Measurements from ENCODE around the gene USP53.
"Not testable (repeated sequence)": the region's sequence is repeated elsewhere in the genome, so short reads cannot be mapped to it uniquely, and the experiment has no call there.

USP53 gene

DNA sequence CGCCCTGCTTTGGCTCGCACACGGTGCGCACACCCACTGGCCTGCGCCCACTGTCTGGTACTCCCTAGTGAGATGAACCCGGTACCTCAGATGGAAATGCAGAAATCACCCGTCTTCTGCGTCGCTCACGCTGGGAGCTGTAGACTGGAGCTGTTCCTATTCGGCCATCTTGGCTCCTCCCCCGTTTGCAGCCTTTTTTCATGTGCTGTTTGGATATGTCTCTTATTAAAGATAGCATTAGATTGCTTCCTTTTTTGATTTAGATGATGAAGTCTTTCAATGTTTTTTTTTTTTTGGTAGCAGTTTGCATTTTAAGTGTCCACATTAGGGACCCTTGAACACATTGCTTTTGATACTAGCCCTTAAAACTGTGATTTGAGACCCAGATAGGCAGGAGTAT lies 67.4 kb downstream of the USP53 start:
- not testable (repeated sequence) for DNase-seq

DNA sequence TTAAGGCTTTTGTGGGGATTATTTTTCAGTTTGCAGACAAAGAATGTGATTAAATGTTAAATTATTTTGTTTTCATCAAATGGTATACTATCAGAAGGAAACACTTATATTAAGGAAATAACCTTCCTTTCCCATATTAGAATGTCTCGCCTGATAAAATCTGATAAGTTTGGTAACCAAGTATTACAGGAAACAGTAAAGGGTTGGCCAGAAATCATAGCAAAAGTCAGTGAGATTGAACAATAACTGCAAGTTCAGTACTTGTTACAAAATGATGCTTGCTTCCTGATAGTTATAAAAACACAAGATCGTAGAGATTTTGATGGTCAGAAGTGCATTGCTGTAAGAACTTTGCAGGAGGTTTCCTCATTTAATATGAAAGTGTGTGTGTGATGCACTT lies 68.9 kb downstream of the USP53 start:
- DNase-seq, result peak; percentile 66

DNA sequence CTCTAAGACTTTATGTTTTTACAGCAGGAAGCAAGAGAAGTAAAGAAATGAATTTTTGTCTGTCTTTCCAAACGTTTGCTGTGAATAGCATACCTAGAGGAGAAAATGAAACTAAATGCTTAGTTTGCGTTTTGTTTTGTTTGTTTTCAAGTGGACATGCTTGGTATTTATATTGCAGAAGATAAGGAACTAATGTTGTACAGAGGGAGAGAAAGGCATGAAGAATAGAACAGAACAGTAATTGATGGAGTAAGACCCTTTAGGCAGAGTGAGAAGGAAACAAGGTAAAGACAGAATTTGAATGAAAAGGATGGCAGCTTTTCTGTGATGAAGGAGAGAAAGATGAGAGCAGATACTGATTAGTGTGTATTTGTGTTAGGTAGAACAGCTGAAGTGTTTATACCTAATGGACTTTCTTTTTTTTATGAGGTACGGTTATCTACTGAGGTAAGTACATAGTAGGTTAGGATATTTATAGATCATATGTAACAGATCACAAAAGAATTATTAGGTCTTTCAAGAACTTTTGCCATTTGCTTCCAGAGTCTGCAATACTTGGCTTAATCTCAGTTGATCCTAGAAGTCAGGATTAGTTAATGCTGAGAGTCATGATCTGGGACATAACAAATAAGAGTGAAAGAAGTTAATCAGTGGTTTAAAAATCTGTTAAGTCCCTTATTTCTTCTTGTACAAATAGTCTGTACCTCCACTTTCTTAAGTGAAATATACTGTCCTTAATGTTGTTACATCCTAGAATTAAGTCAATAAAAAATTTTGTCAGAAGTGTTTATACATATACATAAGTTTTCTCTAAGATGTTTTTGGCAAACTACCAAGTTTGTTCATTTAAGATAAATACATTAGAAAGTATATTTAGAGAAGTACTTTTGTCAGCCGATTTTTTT lies 72.6 kb downstream of the USP53 start:
- DNase-seq, result peak; percentile 31

DNA sequence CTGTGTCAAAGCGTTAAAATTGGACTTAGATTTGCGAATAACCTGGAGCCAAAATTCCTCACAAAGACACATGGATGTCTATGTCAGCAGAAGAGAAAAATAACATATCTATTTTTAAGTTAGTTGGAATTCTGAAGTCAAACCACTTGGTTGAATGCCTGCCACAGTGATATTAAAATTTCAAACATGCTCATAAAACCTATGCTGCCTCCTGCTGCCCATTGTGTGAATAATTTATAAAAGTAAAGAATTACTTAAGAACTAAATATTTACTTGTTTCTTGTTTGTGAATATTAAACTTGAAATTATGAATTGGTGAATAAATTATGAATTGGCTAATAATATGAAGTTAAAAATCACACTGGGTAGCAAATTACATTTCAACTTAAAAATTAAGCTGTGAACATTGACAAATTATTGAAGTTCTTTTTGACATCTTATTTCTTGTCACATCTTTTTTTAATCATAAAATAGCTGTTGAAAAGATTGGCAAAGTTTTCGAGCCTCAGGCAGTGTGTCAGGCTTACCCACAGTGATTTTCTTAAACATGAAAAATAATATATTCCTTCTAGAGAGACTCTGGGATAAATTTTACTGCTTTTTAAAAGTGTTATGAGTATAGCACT lies 74.0 kb downstream of the USP53 start:
- DNase-seq, result peak; percentile 80

DNA sequence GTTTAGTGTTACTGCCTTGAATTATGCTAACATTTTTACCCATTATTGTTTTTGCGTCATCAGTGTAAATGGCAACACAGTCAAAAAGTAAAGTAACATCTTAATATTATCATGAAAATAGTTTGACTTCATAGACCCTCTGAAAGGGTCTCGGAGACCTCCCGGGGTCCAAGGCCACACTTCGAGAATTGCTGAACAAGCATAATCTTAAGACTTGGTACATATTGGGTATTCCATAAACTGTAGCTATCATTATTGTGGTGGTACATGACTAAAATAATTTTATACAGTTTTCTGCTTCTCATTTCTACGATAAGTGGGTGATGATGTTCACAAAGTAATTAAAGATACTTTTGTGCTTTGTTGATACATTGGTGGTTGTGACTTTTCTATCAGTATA lies 76.8 kb downstream of the USP53 start:
- no peak for DNase-seq

DNA sequence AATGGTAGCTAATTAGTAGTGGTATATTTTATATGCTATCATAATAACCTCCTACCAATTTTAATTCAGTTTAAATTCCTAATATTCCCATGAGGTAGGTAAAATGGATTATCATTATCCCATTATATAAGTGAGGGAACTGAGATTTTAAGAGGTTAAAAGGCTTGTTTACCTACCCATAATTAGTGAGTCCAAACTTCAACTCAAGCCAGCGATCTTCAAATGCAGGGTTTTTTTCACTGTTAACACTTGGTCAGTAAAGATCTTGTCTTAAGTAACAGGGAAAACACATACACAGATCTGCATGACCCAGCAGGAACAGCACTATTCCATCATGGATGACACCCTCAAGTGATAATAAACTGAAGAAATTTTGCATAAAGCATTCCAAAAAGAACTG lies 78.1 kb downstream of the USP53 start:
- no peak for DNase-seq

DNA sequence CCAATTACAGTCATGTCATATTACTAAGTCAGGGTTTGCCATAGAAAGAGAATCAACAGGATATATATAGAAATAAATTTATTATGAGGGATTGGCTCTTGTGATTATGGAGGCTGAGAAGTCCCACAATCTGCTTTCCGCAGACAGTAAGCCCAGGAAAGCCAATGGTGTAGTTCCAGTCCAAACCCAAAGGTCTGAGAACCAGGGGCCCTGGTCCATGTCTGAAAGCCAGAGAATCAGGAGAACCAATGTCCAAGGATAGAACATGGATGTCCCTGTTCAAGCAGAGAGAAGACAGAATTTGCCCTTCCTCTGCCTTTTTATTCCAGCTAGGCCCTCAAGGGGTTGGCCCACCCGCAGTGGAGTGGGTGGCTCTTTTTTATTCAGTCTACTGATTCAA lies 83.8 kb downstream of the USP53 start:
- no peak for DNase-seq

DNA sequence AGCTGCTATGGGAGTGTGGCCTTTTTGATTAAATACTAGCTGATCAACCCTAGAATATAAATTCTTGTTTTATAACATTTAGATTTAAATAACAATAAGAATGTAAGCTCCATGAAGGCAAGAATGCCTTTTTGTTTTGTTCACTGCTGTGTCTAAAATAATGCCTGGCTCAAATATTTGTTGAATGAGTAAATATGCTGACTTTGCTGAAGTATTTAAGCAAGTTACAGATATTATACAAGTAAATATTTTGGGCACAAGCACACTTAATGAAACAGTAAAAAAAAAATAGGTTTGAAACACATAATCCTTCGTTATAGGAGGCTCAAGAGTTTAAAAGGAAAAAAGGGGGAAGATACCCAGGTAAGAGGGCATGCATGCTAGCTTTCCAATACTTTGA lies 85.3 kb downstream of the USP53 start:
- DNase-seq, result no peak

DNA sequence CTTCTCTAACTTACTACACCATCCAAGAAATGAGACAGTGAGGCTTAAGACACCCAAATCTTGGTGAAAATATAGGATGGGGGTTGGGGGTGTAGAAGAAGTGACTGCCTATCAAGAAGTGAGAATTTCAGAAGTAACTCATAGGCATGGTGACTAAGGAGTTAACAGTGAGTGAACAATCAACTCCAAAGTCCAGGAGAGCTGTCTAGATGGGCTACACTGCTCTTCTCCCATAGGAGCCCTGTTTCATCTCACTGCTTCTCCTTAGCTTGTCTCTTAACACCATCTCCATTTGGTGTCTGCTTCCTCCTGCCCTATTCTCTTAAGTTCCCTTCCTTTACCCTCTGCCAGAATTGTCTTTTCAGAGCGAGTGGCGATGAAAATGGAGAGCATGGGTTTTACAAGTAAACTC lies 86.8 kb downstream of the USP53 start:
- peak; percentile 41 for DNase-seq

DNA sequence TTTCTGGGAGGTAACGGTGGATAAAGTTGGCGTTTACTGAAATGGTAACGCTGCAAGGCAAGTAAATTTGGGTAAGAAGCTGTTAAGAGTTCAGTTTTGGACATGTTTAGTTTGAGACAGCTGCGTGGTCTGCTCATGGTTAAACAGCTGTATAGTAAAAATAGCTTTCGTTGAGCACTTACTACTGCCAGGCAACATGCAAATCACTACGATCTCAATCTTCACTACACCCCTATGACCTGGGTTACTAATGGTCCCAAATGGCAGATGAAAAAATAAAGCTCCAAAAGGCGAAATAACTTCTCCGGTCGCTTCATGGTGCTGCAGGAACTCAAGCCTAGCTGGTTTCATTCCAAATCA lies 87.2 kb downstream of the USP53 start:
- no peak for DNase-seq

DNA sequence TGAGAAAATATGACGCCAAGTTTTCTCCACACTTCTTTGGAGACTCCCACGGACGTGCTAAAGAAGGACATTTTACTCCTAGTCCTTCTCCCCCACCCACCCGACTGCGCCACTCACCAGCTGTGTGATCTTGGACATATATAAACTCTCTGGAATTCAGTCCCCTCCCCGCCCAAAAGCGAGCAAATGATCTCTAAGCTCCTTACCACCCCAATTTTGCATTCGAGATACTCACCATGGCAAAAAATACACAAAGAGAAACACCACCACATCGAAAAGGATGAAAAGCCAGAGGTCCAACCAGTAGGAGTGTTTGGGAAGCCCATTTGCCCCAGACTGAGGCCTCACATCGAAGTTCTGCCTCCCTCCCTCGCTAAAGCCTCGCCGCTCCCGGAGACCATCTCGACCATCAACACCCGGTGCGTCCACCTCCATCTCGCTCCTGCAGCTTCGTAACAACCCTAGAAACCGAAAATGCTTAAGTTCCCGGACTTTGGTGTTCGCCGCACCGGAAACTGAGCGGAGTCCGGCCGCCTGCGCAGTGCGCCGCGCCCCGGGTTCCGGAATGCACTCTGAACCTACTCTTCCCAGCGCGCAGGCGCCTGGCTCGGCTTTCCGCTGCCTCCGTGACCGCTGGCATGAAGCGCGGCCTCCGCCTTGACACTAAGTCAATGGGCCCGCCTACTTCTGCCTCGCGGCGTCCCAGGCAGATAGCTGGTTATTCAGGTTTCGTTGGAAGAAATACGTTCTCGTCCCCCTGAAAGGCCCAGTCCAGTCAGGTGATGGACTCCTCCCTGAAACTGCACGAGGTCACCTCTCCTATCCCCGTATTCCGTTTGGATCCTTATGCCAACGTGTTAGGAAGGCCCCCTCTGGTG lies 87.8 kb downstream of the USP53 start:
- DNase-seq, result peak; percentile 97

DNA sequence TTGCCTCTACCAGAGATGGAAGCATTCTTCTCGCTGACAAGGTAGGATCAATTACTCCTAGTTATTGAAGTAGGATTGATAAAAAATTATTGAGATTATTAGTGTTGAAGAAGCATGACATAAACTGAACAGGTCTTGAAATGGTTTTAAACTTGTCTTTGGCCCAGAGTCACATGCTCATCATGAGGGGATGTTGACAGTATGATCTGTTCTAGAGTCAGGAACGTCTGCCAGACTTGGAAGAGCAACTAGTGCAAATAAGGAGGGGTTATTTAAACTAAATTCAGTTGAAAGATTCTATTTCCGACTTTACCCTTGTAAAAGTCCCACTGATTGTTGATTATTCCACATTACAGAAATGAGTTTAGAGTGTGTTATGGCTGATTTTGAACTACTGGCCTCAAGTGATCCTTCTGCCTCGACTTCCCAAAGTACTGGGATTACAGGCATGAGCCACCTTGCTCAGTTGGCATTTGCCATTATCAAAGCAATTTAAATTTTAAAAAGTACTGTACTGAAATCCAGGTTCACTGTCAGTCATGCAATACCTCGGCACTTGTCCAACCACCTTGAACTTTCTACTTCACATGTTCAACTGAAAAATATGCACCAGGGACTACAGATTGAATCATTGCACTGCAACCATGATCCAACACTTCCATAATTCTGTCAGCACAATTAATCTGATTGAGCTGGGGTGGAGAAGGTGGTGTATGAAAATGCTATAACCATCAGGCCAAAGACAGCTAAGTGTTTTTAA lies 89.7 kb downstream of the USP53 start:
- no peak for DNase-seq

DNA sequence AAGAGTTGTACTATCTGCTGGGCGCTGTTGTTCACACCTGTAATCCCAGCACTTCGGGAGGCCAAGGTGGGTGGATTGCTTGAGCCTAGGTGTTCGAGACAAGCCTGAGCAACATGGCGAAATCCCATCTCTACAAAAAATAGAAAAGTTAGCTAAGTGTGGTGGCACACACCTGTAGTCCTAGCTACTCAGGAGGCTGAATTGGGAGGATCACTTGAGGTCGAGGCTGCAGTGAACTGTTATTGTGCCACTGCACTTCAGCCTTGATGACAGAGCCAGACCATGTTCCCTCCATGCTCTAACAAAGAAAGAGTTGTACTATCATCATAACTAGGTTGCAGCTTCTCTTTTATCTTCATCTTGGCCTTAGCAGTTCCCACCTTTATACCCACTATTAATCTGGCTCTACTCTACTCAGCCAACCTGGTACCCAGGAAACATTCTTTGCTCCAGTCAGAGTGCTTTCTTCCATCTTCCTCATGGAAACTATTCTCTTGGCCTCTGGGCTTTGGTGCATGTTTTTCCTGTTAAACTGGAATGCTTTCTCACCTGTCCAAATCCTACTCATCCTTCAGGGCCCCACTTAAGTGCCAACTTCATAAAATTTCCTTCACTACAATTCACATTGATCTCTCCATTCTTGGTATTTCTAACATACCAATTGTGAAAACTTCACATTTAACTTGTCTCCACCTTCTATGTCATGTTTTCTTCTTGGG lies 91.2 kb downstream of the USP53 start:
- DNase-seq, result no peak

DNA sequence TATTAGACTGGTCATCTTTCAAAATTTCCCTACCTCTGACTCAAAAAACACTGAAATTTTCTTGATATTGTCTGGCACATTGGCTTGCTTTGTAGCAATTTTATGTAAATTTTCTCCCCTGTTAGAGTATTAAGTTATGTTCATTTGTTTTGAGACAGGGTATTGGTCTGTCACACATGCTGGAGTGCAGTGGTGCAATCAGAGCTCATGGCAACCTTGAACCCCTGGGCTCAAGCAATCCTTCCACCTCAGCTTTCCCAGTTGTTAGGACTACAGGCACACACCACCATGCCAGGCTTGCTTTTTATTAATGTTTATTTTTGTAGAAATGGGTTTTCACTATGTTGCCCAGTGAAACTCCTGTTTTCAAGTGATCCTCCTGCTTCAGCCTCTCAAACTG lies 91.9 kb downstream of the USP53 start:
- no peak for DNase-seq

DNA sequence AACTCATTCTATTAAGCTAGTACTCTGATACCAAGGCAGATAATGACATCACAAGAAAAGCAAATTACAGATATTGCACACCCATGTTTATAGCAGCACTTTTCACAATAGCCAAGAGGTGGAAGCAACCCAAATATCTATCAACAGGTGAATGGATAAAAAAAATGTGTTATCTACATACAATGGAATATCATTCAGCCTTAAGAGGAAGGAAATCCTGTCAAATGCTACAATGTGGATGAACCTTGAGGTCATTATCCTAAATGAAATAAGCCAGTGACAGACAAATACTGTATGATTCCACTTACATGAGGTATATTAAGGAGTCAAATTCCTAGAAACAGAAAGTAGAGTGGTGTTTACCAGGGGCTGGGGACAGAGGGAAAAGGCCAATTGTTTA lies 95.1 kb downstream of the USP53 start:
- no peak for DNase-seq

DNA sequence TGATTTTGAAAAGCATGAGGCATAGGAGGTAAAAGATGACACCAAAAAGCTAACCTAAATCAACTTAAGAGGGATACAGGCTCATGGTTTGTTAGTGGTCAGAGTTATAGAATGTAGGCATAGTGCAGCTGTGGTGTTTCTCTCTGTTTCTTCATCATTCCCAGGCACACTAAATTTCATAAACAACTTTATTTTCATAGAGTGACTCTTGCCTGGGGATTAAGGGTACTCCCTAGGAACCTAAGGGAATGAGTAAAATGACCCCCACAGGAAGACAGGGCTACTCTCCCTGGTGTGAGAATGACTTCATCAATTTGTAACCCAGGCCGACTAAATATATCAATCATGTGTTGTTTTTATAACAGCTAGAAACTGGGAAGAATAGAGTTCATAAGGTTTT lies 98.3 kb downstream of the USP53 start:
- DNase-seq, result no peak

DNA sequence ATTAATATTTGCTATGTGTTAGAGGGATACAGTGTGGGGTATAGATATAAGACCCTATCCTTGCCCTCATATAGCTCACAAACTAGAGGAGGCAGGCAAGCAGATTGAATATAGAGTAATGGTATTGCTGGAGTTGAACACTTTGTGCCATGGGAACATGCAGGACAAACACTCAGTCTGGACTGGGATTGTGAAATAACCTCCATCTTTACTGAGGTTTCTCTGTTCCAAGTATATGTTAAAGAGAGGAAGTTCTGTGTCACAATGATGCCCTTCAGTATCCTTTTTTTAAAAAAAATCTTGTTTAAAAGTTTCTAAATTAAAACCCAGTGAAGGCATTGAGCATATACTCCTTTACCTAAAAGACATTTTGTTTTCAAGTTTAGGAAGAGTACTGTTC lies 100.7 kb downstream of the USP53 start:
- peak; percentile 54 for DNase-seq

DNA sequence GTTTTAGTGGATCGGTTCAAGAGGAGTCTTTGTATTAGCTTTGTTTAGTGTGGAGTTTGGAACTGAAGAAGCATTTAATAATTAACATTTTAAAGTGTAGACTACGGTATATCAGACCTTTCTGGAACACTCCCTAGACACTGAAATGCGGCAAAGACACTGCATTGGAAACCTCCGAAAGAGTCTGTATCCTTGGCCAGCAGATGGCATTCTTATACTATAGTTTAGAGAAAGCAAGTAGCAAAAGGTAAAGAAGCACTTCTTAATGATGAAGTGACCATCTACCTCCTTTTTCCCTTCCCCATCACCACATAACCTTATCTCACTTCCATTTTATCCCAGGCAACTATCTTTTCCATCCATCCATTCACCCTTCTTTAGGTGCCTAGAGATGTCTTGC lies 101.8 kb downstream of the USP53 start:
- peak; percentile 76 for DNase-seq

DNA sequence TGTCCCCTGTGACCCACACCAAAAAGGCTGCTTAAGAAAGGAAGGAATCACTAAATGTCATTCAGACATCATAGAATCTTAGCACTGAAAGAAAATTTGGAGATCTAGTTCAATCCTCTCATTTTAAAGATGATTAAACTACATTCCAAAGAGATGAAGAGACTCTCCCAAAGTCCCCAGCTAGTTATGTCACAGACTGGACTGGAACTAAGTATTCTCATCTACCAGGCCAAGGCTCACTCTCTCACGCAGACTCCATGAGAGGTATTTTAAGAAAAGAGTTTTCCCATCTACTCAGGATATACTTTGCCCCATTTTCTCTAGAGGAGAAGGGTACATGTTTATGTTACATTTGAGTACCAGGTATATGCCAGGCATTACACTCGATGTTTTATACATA lies 102.5 kb downstream of the USP53 start:
- DNase-seq, result no peak

DNA sequence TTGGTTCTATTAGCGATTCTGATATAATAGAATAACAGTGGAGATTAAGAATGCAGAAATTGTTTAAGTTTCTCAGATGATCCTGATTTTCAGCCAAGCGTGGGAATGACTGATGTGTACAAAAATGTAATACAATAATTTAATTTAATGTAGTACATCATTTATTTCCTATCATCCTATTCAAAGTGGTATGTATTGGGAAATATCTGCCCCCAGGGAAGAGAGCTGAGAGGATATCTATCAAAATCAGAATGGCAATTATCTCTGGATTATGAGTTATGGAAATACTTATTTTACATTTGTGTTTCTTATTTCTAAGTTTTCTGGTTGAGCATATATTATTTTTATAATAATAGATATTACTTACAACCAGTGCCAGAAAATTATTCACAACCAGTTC lies 105.5 kb downstream of the USP53 start:
- no peak for DNase-seq

DNA sequence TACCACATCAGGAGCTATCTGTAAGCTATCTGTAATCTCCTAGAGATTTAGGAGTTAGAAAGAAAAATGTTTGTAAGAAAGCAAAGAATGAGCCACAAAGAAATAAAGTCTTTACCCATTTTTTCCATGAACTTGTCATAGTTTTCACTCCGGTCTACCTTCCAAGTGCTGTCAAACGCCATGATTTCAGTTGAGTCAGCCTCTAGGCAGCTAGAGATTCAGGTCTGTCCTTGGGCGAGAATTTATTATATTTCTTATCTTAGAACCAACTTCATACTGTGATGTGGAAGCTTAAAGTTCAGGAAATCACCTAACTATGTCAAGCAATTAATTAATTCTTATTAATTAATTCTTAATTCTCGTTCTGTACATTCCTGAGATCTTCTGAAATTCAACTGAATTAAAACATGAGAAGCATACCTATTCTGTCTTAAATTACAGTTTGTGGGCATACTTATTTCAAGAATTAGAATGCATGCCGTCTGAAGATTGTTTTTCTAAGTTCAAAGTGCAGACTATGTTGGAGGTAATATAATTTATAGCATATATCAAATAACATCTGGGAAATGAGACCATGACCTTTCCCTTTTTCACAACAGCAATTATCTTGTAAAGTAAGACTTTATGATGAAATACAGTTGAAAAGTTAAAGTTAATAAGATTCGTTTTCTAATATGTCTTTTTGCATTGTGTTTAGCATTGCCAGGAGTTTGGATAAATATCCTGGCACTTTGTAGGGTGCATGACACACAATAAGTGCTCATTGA lies 109.6 kb downstream of the USP53 start, which contains the start of gene FABP2:
Gene FABP2, minus strand, starts transcription at position 218 of the 767 bp plus-strand sequence. Its CDS starts 36 bp downstream, at position 182.
- DNase-seq, result no peak
